ENCODE measurements around the gene UPK2.

- TF ChIP-seq, protein P1, sequence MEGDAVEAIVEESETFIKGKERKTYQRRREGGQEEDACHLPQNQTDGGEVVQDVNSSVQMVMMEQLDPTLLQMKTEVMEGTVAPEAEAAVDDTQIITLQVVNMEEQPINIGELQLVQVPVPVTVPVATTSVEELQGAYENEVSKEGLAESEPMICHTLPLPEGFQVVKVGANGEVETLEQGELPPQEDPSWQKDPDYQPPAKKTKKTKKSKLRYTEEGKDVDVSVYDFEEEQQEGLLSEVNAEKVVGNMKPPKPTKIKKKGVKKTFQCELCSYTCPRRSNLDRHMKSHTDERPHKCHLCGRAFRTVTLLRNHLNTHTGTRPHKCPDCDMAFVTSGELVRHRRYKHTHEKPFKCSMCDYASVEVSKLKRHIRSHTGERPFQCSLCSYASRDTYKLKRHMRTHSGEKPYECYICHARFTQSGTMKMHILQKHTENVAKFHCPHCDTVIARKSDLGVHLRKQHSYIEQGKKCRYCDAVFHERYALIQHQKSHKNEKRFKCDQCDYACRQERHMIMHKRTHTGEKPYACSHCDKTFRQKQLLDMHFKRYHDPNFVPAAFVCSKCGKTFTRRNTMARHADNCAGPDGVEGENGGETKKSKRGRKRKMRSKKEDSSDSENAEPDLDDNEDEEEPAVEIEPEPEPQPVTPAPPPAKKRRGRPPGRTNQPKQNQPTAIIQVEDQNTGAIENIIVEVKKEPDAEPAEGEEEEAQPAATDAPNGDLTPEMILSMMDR (IDR thresholded peaks at IDR 0.05; ENCODE audit: low read depth, low read length, poor library complexity, severe bottlenecking), result no peak
- TF ChIP-seq EZH2phosphoT487 (IDR thresholded peaks at IDR 0.05; ENCODE audit: borderline replicate concordance, low read length), result no peak
Measured at GRCh38 chr11:118929501-118930093, 26.5 kb upstream of the UPK2 start.

All from DOHH2 (cell line).